RKO (cell line): ENCODE results near the gene IL17RA.
A peak's percentile ranks its signal among the peaks of the same experiment; 100 is the strongest.

Experiments
- DNase-seq: peaks from one replicate; pipeline ENCODE4 v3.0.0-alpha.2; 2016; ENCODE audit warnings: low spot score

Gene IL17RA

GRCh38 chr22:17106161-17106784, 21.5 kb downstream of the IL17RA start:
- no peak for DNase-seq

GRCh38 chr22:17106785-17107546, 22.2 kb downstream of the IL17RA start:
- DNase-seq = no peak

- DNase-seq = no peak
Observed at GRCh38 chr22:17107547-17107810, 22.7 kb downstream of the IL17RA start.

GRCh38 chr22:17108256-17109112, 23.7 kb downstream of the IL17RA start:
- DNase-seq = no peak

GRCh38 chr22:17109113-17109865, 24.5 kb downstream of the IL17RA start:
- no peak for DNase-seq

- DNase-seq = no peak
Observed at GRCh38 chr22:17109976-17110375, 25.2 kb downstream of the IL17RA start.

- DNase-seq = no peak
Observed at GRCh38 chr22:17110791-17111550, 26.2 kb downstream of the IL17RA start.

- no peak for DNase-seq
Observed at GRCh38 chr22:17112491-17113042, 27.8 kb downstream of the IL17RA start.

- DNase-seq = no peak
Observed at GRCh38 chr22:17113600-17113999, 28.8 kb downstream of the IL17RA start.

- no peak for DNase-seq
Observed at GRCh38 chr22:17114173-17114897, 29.5 kb downstream of the IL17RA start.

GRCh38 chr22:17114898-17115235, 30.1 kb downstream of the IL17RA start:
- no peak for DNase-seq

GRCh38 chr22:17115236-17115635, 30.4 kb downstream of the IL17RA start:
- DNase-seq = no peak

GRCh38 chr22:17115945-17116565, 31.3 kb downstream of the IL17RA start:
- no peak for DNase-seq

- DNase-seq = no peak
Observed at GRCh38 chr22:17116572-17117330, 32.0 kb downstream of the IL17RA start.

- DNase-seq = no peak
Observed at GRCh38 chr22:17117400-17117799, 32.6 kb downstream of the IL17RA start.

- no peak for DNase-seq
Observed at GRCh38 chr22:17117890-17118289, 33.1 kb downstream of the IL17RA start.

GRCh38 chr22:17118342-17118741, 33.5 kb downstream of the IL17RA start:
- no peak for DNase-seq

GRCh38 chr22:17119481-17120202, 34.8 kb downstream of the IL17RA start:
- no peak for DNase-seq

- peak; percentile 9 for DNase-seq
Observed at GRCh38 chr22:17120281-17120680, 35.5 kb downstream of the IL17RA start.
